Activated gamma-delta T cell (primary cell): ENCODE measurements around the gene PTPRK.

Experiments used
- DNase-seq: peaks from one replicate; lab custom pipeline; 2025; lab: John Stamatoyannopoulos, UW

PTPRK gene

DNA sequence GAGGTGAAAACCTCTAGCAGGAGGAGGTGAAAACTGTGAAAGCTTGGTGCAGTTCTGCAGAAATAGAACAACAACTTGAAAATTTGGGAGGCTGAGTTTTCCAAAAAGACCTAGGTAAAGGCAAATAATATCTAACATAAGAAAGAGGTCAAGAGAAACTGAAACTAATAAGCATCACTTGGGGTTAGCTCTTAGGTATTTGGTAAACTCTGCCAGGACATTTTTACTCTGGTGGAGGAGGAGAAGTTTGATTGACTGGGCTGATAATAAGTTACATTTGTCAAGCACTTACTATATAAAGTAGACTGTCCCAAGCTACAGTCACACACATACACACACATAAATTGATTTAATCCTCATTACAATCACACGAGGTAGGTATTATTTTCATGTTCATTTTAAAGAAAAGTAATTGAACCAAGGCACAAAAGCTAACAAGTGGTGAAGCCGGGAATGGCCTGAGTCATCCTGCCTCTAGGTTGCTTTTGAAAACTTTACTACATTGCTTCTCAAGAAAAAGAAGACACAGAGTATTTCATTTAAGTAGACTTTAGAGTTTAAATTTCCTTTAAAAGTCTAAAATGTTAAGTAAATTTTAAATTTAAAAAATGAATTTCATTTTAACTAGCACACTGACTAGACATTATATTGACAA, 275.5 kb downstream of the PTPRK start:
- DNase-seq = no peak

DNA sequence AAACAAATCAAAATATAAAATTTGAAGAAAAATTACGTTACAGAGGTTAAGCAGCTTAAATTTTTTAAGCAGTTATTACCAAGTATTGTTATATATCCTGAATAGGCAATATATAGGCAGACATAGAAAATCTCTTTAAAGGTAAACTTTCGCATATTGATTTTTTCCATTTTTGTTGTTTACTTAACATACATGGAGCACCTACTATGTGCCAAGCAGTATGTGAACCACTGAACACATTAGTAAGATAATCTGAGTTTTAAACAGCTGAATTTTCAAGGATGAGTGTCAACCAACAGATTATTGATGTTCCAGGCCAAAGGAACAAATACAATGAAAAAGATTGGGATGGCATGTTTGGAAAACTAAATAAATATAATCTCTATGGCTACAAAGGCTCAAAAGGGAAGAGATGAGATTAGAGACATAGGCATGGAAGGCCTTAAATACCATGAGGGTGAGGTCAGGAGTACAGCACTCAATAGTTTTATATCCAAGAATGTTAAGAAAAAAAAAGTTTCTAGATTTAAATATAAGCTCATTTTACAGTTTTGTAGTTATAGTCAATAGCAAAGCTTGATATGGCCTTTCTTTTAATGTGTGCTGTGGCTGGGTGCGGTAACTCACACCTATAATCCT, 277.5 kb downstream of the PTPRK start:
- no peak for DNase-seq

DNA sequence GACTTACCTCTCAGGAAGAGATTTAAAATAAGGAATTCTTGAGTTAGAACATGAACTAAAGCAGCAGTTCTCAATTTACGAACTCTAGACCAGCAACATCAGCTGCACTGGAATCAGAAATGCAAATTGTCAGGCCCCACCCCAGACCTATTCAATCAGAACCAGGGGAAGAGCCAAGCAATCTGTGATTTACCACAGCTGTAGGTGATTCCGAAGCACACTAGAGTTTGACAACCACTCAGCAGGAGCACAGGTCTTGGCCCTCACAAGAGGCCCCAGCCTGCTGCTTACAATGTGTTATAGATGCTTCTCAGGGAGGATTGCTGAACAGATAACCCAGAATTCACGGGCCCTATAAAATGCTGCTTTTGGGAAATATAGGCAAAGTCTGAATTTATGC, 279.2 kb downstream of the PTPRK start:
- DNase-seq = no peak

DNA sequence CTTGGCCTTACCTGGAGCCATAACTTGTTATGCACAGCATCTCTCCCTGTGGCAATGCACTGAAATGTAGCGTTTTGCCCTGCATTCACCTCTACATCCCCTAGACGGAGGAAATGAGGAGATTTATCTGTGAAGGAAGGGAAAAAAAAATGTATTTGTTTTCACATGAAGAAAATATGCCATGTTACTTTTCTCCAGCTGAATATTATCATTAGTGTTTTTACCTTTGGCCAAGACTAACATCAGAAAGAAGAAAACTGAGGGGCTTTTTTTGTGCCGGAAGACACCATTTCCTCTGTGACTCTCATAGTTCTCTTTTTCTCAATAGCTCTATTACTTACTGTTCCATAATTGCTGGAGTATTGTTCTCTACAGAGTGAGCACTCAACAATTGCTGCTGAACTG, 280.4 kb downstream of the PTPRK start:
- no peak for DNase-seq

- DNase-seq = no peak
Measured at GRCh38 chr6:128239146-128239545, 281.3 kb downstream of the PTPRK start.

DNA sequence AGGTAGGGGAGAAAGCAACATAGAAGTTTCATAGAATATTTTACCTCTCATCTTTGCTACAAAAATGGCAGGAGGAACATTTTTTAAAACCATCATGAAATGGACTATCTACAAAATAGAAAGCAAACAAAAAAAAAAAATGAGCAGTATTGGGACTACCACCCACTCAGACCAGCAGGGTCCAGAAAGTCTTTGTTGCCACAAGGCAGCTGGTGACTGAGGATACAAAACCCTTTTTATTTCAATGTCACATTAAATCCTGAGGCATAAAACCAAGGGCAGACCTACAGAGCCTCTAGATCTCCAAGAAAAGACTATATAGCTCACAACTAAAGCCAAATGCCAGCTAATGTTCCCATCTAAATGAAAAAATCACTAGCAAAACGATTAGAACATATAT, 282.2 kb downstream of the PTPRK start:
- DNase-seq = no peak

GRCh38 chr6:128235556-128235955, 284.8 kb downstream of the PTPRK start:
- DNase-seq = no peak

DNA sequence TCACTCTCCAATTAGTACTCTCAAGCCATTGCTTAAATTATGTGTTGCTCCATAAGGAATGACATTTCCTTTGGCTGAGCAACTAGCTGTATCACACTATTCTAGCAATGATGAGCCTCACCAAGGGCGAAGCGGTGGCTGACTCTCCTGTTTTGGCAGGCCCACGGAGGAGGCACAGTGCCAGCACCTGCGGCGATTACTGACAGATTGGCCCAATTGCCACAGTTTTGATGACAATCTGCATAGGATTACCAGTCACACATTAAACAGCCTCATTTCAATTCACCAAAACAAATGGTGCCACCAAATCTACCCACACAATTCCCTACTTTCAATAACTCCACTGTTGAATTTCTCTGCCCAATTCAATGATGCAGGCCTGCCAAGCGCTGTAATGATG, 286.9 kb downstream of the PTPRK start:
- no peak for DNase-seq

DNA sequence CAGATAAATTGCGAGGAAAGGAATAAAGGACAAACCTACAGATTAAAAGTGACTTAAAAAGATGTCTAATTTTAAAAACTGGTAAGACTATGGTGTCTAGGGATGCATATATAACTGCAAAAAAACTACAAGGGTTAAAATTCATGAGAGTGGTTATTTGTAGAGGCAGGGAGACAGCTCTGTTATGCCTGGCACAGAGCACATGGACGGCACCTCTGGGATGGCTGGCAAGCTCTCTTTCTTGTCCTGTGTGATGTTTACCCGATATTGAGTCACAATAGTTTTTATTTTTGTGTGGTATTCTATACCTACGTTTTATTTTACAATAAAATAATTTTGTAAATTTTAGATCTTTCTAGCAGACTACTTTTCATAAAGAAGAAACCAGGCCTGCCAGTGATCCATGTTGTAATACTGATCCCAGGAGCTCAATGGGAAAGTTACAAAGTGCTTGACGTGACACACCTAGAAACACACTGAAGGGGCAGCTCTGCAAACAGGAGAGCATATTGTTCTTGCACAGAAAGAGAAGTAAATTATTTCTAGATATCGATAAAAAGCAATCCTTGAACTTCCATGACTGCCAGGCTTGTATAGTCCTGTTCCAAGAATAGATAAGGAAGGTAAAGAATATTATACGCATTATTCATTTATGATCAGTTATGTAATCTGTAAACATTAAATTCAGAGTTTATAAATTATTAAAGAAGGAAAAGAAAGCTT, 290.0 kb downstream of the PTPRK start:
- DNase-seq = no peak

GRCh38 chr6:128225612-128226011, 294.8 kb downstream of the PTPRK start:
- no peak for DNase-seq

GRCh38 chr6:128216917-128217316, 303.5 kb downstream of the PTPRK start:
- DNase-seq = no peak

GRCh38 chr6:128209771-128210170, 310.6 kb downstream of the PTPRK start:
- DNase-seq = no peak

DNA sequence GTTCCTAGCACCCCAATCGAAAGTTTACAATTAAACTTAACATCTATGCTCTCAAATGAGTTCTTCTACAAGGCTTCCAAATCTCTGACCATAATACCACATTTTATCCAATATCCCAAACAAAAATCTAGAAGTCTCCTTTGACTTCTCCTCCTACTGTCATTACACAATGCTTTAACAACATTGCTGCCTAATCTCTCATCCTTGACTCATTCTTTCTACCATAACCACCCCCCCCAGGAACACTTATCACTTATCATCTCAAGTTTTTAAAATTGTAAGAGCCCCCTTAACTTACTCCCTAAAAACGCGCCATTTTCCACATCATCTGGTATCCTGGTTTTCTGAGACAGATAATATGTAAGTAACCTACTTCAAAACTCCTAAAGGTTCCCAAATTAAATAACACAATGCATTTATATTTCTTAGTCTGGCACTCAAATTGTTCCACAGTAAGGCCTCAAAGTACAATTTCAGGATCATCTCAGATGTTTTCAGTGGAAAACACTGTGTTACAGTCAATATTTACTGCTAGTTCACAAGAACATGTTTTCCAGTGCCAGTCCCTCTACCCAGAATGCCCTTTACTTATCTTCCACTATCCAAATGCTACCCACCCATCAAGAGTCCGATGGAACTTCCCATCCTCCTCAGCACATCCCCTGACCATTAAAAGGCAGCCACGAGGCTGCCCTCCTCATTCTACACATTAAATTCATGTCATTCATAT, 311.4 kb downstream of the PTPRK start:
- DNase-seq = no peak

GRCh38 chr6:128208078-128208477, 312.3 kb downstream of the PTPRK start:
- no peak for DNase-seq

DNA sequence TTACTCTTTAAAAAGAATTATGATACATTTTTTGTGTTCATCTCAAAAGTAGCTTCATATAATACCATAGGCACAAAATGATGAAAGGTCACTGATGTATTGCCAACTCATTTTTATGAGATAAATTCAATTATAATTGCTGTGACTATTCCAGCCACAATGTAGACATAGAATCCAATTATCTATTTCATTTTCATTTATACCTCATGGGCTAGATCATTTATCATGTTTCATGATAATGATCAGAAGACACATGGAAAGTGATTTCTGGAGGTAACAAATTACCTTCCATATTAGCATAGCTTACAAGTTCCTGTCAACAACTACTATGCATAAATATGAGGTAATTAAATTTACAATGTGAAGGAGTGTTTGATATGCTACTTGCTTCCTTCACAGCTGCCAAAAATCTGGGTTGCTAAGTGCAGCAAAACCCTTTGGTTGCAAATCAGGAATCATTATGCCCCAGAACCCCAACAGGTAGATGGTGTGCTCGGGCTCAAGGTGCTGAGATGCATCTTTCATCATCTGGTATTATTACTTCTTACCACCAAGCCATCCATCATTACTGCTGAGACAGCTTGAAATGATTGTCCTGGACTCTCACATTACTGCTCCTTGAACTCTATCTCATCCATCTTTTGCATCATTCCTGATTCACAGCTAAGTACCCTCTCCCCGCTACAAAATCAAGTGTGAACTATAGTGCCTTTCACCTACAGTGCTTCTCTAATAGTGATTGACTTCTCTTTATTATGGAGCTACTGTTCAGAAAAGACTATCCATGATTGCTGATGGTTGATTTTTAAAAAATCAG, 313.6 kb downstream of the PTPRK start:
- no peak for DNase-seq

- no peak for DNase-seq
Measured at GRCh38 chr6:128204616-128205015, 315.8 kb downstream of the PTPRK start.

GRCh38 chr6:128202169-128202765, 318.1 kb downstream of the PTPRK start:
- DNase-seq = no peak

DNA sequence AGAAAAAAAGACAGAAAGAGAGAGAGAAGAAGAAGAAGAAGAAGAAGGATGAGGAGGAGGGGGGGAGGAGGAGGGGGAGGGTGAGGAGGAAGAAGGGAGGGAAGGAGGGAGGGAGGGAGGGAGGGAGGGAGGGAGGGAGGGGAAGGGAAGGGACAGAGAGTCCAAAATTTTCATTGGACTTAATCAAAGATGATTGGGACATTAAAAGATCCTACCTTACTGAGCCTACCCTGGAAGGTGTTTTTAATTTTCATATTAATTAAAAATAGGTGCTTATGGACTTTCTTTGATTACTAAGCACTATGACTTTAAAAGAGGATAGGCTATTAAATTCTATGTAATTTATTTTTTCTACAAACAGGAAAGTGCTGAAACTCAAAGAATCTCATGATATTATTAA, 319.6 kb downstream of the PTPRK start:
- DNase-seq = no peak

- DNase-seq = no peak
Measured at GRCh38 chr6:128199461-128199860, 320.9 kb downstream of the PTPRK start.

DNA sequence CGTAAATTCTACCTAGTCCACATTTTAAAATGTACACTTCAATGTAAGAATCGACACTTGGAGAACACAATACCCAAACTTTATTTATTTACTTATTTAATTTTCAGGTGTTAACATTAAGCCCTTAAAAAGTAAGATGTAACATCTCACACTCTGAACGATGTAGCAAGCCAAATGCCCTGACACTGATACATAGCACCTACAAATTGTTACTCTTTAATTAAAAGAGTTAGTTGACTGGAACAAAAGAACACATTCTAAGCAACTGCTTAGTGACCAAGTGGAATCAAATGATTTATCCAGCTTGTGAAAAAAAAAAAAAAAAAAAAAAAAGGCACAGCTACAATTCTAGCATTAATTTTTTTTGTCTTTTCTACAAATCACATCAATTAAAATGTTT, 327.4 kb downstream of the PTPRK start:
- no peak for DNase-seq

- DNase-seq = no peak
Measured at GRCh38 chr6:128188678-128189077, 331.7 kb downstream of the PTPRK start.
